T-helper 2 cell (primary cell): Measurements from ENCODE around the gene VPS13D.
"Not testable (repeated sequence)": the region's sequence is repeated elsewhere in the genome, so short reads cannot be mapped to it uniquely, and the experiment has no call there.

ENCODE experiments used
- DNase-seq, 5 experiments: peaks; one replicate each; pipeline versions ENCODE4 v3.0.0 to v3.0.0-alpha.2; 2012 to 2022

Gene VPS13D

GRCh38 chr1:12196641-12197482 is 33.0 kb upstream of the VPS13D start:
- DNase-seq = no peak

GRCh38 chr1:12197483-12197880 is 32.3 kb upstream of the VPS13D start:
- DNase-seq = no peak

GRCh38 chr1:12200208-12200607 is 29.6 kb upstream of the VPS13D start:
- DNase-seq = no peak

- peak in 2 of 5 experiments; percentile 39 to 60 for DNase-seq
These were observed 28.3 kb upstream of the VPS13D start for GRCh38 chr1:12201352-12202189.

GRCh38 chr1:12202190-12202497 is 27.7 kb upstream of the VPS13D start:
- DNase-seq = no peak

- DNase-seq = no peak
These were observed 27.3 kb upstream of the VPS13D start for GRCh38 chr1:12202577-12202976.

GRCh38 chr1:12203216-12204007 is 26.4 kb upstream of the VPS13D start:
- DNase-seq = no peak

GRCh38 chr1:12204140-12204539 is 25.7 kb upstream of the VPS13D start:
- DNase-seq = peak in 3 of 5 experiments; percentile 23 to 67 (median 25)

GRCh38 chr1:12204754-12205658 is 24.8 kb upstream of the VPS13D start:
- no peak for DNase-seq

GRCh38 chr1:12206238-12206637 is 23.6 kb upstream of the VPS13D start:
- DNase-seq = no peak

- no peak for DNase-seq
These were observed 22.9 kb upstream of the VPS13D start for GRCh38 chr1:12206792-12207424.

GRCh38 chr1:12208271-12208670 is 21.6 kb upstream of the VPS13D start:
- DNase-seq = no peak

- DNase-seq = peak; percentile 69 to 83 (median 75)
These were observed 20.9 kb upstream of the VPS13D start for GRCh38 chr1:12208764-12209494.

- no peak for DNase-seq
These were observed 20.4 kb upstream of the VPS13D start for GRCh38 chr1:12209495-12209832.

GRCh38 chr1:12215118-12215961 is 14.5 kb upstream of the VPS13D start:
- DNase-seq = no peak

GRCh38 chr1:12219800-12220199 is 10.0 kb upstream of the VPS13D start:
- DNase-seq = no peak

GRCh38 chr1:12220890-12221289 is 8.9 kb upstream of the VPS13D start:
- DNase-seq = no peak

- not testable (repeated sequence) for DNase-seq
These were observed 7.1 kb upstream of the VPS13D start for GRCh38 chr1:12222700-12223099.

- DNase-seq = not testable (repeated sequence)
These were observed 5.7 kb upstream of the VPS13D start for GRCh38 chr1:12224092-12224491.

GRCh38 chr1:12228979-12229378 is 851 bp upstream of the VPS13D start:
- no peak for DNase-seq
